Mesothelial cell of epicardium (in vitro differentiated cells): ENCODE measurements around the gene JKAMP. TPM values are rescaled to one million over a fixed set of nuclear protein-coding genes. Genes with fewer than 3 reads are reported as not detected.

Source experiments
- DNase-seq, 2 experiments: peaks; one replicate each; pipeline ENCODE4 v3.0.0; 2021; ENCODE audit warnings: low spot score in 2 of 2; ENCODE audit not compliant: unreplicated experiment in 2 of 2
- H3K27ac Mint-ChIP-seq: 2 replicates; pipeline ENCODE4 v1.8.0; 2021; ENCODE audit warnings: mixed read lengths
- H3K27me3 Mint-ChIP-seq: 2 replicates; pipeline ENCODE4 v1.8.0; 2021; ENCODE audit warnings: low read depth, mixed read lengths
- H3K36me3 Mint-ChIP-seq: 2 replicates; pipeline ENCODE4 v1.8.0; 2021; ENCODE audit warnings: mixed read lengths
- H3K4me1 Mint-ChIP-seq: 2 replicates; pipeline ENCODE4 v1.8.0; 2021; ENCODE audit warnings: mixed read lengths
- H3K4me3 Mint-ChIP-seq: 2 replicates; pipeline ENCODE4 v1.8.0; 2021; ENCODE audit warnings: mild to moderate bottlenecking, moderate library complexity, mixed read lengths
- H3K9me3 Mint-ChIP-seq: 2 replicates; pipeline ENCODE4 v1.8.0; 2021; ENCODE audit warnings: mixed read lengths
- total RNA-seq: library from RNA; stranded (reverse); gene quantifications from 3 replicates; pipeline ENCODE4 v1.2.1, GENCODE V29; 2021
- TF ChIP-seq, protein P1 (sequence below): fragments of 200-600 bp; sonication (generic); IDR thresholded peaks from one replicate; pipeline ENCODE4 v1.5.0; 2021; ENCODE audit warnings: antibody characterized with exemption; ENCODE audit not compliant: unreplicated experiment

JKAMP gene
- total RNA-seq, 1 donor from 2014 or later: 37.8 TPM

DNA sequence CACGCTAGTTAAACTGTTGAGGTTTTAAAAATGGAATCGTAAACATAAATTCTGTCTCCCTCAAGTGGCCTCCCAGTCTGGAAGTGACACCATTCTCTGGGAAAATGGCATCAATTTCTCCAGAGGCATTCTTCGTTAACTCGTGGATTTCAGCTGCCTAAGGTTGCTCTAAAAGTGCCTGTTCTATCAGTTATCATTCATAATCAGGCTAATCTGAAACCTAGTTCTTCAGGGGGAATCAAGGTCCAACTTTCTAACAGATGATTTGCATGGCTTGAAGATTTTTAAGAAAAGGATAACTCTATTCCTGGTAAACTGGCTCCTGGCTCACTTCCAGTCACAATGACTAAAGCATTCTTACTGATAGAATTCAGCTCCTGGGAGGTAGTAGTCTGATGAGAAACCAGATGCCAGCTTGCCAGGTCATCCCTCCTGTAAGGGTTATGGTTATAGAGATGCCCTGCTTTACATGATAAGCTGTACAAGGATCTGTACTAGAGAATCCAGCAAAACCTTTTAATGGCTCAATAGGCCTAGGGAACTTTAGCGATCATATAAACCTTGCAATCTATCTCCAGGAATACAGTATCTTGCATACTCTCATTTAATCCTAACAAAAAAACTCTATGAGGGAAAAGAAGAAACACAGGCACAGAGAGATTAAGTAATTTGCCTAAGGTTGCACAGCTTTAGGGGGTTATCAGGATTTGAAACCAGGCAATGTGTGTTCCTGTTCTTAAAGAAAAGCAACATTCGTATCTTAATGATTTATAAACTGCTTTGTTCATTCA, 1.6 kb upstream of the JKAMP start:
- Mint-ChIP-seq H3K9me3 (no peaks in the 10 kb centered on the region), H3K36me3 (peaks cover 11% of the 10 kb centered on the region), H3K4me1 (peaks cover 36% of the 10 kb centered on the region), H3K4me3 (peak overlapping the region; percentile 85), H3K27ac (peak overlapping the region; percentile 88), H3K27me3 (no peaks in the 10 kb centered on the region)
- TF ChIP-seq, protein P1, sequence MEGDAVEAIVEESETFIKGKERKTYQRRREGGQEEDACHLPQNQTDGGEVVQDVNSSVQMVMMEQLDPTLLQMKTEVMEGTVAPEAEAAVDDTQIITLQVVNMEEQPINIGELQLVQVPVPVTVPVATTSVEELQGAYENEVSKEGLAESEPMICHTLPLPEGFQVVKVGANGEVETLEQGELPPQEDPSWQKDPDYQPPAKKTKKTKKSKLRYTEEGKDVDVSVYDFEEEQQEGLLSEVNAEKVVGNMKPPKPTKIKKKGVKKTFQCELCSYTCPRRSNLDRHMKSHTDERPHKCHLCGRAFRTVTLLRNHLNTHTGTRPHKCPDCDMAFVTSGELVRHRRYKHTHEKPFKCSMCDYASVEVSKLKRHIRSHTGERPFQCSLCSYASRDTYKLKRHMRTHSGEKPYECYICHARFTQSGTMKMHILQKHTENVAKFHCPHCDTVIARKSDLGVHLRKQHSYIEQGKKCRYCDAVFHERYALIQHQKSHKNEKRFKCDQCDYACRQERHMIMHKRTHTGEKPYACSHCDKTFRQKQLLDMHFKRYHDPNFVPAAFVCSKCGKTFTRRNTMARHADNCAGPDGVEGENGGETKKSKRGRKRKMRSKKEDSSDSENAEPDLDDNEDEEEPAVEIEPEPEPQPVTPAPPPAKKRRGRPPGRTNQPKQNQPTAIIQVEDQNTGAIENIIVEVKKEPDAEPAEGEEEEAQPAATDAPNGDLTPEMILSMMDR: no peak
- no peak for DNase-seq

DNA sequence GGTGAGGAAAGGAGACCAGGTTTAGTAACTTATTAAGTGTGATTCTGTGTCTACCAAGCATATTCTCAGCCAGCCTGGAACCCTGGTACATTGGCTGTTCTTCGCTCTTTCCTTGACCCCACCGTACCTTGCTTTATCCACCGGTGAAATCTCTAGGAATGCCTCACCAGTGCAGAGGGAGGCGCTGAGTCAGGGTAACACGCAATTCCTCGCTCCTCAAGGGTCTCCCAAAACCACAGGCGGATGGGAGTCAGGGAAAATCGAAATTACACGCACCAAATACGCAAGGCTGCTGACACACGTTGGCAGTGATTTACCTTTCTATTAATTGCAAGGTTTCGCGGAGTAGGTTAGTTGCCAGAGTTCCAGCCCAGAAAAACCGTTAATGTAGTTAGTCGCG, 954 bp upstream of the JKAMP start:
- peaks cover 15% of the 10 kb centered on the region for H3K36me3 Mint-ChIP-seq
- peaks cover 36% of the 10 kb centered on the region for H3K4me1 Mint-ChIP-seq
- no peaks in the 10 kb centered on the region for H3K27me3 Mint-ChIP-seq
- peak in 1 of 2 experiments; percentile 44 for DNase-seq
- H3K27ac Mint-ChIP-seq: peak overlapping the region; percentile 88
- H3K4me3 Mint-ChIP-seq: peak overlapping the region; percentile 85
- TF ChIP-seq, protein P1: no peak
- no peaks in the 10 kb centered on the region for H3K9me3 Mint-ChIP-seq

DNA sequence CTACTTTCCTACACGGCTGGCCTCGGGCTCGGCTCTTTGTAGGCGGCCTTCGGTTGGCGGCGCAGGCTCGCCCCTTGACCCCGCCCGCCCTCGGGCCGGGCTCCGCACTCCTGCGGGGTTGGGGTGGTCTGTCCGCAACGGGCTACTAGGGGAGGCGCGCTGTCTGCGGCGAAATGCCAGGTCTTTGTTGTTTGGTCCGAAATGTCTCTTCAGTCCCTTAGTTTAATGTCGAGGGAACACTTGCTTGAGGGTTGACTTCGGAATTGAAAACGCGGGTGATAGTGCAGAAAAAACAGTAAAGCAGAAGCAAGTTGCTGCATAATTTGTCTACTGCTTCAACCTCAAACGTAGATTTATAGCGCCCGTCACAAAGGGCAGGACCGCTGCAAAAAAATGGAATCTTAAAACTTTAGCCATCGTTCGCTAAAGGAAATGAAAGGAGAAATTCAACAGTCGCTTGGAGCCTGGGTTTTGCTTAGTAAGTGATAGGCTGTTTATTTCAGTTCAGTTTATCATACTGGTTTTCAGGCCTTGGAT, 390 bp downstream of the JKAMP start:
- H3K27me3 Mint-ChIP-seq: no peaks in the 10 kb centered on the region
- DNase-seq: no peak
- H3K27ac Mint-ChIP-seq: peak overlapping the region; percentile 92
- TF ChIP-seq, protein P1: no peak
- H3K4me1 Mint-ChIP-seq: peaks cover 36% of the 10 kb centered on the region
- H3K36me3 Mint-ChIP-seq: peaks cover 19% of the 10 kb centered on the region
- no peaks in the 10 kb centered on the region for H3K9me3 Mint-ChIP-seq
- peak overlapping the region; percentile 85 for H3K4me3 Mint-ChIP-seq

DNA sequence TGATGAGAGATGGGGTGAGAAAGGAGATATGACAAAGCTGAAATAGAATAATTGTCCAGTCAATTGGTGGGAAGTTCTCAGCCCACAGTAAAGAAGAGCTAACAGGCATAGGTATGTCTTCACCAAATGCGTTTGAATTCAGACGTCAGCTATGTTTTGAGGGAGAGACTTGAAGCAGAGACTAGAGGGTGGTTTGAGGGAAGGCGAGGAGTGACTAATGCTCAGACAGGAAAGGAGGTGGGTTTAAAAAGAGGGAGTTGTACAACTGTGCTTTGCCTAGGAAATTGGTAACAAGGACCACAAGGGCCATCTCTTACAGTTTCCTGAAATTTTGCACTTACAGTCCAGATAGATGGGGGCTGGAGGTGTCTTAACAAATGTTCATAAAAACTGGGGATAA, 6.4 kb downstream of the JKAMP start:
- Mint-ChIP-seq H3K27ac (no peak overlapping the region), H3K36me3 (peaks cover 55% of the 10 kb centered on the region)

DNA sequence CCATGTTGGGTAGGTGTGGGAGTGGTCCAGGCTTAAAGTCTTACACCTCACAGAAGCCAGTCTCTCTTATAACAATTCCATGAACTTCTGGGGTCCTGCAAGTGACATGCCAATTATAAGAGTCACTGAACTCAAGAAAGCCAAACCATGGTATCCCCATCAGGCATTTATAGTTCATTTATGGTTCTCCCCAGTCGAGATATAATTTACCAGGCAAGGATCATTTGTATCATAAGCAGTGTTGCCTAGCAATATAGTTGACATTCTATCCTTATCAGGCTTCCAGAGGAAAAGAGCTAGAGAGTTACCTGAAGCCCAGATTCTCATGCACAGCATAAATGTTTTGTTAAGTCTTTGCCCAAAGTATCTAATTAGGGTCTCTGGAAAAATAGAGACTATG, 8.1 kb downstream of the JKAMP start:
- Mint-ChIP-seq H3K27ac (no peak overlapping the region), H3K4me1 (no peaks in the 10 kb centered on the region), H3K9me3 (no peaks in the 10 kb centered on the region), H3K27me3 (no peaks in the 10 kb centered on the region), H3K36me3 (peaks cover 56% of the 10 kb centered on the region), H3K4me3 (no peak overlapping the region)
- DNase-seq: no peak
- TF ChIP-seq, protein P1: no peak

More for the DNA sequence above, 6.4 kb downstream of the JKAMP start:
- H3K9me3 Mint-ChIP-seq: no peaks in the 10 kb centered on the region
- no peak for DNase-seq
- no peak overlapping the region for H3K4me3 Mint-ChIP-seq
- H3K4me1 Mint-ChIP-seq: peaks cover 2% of the 10 kb centered on the region
- TF ChIP-seq, protein P1: no peak
- H3K27me3 Mint-ChIP-seq: no peaks in the 10 kb centered on the region
